GM21576 (cell line): ENCODE results near the gene SNAI3.
"Not testable (repeated sequence)": the region's sequence is repeated elsewhere in the genome, so short reads cannot be mapped to it uniquely, and the experiment has no call there.

Experiments used
- ATAC-seq: cut with Tn5 transposase; IDR thresholded peaks from one replicate; pipeline ENCODE4 v1.9.1; 2021; ENCODE audit warnings: mild to moderate bottlenecking, moderate library complexity; ENCODE audit not compliant: unreplicated experiment

Gene SNAI3

DNA sequence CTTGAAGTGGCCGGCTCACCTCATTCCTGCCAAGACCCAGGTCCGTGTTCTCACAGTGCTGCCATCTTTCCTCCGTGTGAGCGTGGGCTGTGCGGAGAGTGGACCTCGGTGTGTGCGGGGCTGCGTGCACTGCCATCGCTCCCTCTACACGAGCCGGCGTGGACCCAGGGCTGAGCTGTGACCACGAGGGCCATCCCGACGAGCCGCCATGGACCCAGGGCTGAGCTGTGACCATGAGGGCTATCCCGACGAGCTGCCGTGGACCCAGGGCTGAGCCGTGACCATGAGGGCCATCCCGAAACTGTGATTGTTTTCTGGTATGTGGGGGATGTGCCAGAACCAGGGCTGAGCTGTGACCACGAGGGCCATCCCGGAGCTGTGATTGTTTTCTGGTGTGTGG lies 14.5 kb downstream of the SNAI3 start:
- ATAC-seq: no peak

DNA sequence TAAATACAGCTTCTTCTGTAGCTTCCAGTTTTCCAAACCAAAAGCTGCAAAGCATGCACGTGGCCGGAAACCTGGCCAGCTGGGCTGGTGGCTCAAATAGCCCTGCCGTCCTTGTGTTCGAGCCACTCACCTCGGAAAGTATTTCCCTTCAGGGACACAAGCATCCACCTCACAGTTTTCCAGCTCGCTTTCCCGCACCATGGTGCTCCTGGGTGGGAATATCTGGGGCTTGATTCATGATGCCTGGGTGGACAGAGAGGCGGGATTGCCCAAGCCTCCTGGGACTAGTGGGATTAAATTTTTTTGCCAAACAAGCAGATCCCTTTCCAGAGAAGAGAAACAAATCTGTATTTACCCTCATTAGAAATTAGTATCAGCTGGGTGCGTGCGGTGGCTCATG lies 16.3 kb downstream of the SNAI3 start:
- no peak for ATAC-seq

DNA sequence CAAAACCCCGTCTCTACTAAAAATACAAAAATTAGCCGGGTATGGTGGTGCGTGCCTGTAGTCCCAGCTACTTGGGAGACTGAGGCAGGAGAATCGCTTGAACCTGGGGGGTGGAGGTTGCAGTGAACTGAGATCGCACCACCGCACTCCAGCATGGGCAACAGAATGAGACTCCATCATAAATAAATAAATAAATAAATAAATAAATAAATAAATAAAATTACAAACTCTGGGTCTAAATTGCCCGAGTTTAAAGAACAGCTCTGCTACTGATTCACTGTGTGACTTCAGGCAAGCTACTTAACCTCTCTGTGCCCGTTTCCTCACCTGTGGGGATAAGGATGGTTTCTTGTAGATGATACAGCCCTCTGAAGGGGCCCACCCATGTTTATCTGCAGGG lies 16.8 kb downstream of the SNAI3 start:
- not testable (repeated sequence) for ATAC-seq

DNA sequence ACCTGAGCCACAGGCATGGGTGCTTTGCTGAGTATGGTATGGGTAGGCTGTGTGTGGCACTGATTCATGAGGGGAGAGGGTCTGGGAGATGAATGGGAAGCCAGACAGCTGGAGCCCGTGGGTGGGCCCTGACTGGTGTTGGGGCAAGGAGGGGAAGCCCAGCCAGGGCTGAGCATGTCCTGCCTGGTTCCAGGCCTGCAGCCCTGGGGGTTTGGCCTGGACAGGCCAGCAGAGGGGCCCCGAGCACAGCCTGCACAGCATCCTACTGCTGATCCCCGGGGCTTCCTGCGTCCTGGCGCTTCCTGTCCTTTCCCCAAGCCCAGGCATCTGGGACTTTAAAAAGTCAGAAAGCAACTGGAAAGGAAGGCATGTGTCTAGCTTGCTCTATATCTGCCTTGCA lies 18.8 kb downstream of the SNAI3 start:
- ATAC-seq: no peak

DNA sequence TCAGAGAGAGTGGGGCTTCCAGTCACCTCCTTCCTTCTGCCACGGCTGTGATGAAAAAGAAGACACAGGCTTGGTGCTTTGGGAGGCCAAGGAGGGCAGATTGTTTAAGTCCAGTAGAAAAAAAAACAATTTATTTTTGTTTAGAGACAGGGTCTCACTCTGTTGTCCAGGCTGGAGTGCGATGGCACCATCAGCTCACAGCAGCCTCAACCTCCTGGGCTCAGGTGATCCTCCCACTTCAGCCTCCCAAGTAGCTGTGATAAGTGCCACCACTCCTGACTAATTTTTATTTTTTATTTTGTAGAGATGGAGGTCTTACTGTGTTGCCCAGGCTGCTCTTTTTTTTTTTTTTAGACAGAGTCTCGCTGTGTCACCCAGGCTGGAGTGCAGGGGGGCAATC lies 20.7 kb downstream of the SNAI3 start:
- ATAC-seq: no peak

DNA sequence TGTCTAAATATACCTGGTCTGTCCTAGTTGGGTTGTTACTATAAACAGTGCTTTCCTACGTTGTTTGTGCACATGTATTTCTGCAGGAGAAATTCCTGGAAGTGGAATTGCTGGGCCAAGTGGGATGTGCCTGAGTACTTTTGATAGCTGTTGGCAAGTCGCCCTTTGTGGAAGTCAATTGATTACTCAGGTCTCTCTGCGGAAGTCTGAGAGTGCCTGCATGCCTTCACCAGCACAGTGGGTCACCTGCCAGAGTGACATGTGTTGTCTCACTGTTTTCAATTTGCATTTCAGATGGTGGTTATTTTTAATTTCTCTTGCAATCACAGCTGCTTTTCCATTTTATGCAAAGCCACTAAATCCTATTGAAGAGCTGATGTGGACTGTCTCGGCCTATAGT lies 21.2 kb downstream of the SNAI3 start:
- ATAC-seq: no peak

DNA sequence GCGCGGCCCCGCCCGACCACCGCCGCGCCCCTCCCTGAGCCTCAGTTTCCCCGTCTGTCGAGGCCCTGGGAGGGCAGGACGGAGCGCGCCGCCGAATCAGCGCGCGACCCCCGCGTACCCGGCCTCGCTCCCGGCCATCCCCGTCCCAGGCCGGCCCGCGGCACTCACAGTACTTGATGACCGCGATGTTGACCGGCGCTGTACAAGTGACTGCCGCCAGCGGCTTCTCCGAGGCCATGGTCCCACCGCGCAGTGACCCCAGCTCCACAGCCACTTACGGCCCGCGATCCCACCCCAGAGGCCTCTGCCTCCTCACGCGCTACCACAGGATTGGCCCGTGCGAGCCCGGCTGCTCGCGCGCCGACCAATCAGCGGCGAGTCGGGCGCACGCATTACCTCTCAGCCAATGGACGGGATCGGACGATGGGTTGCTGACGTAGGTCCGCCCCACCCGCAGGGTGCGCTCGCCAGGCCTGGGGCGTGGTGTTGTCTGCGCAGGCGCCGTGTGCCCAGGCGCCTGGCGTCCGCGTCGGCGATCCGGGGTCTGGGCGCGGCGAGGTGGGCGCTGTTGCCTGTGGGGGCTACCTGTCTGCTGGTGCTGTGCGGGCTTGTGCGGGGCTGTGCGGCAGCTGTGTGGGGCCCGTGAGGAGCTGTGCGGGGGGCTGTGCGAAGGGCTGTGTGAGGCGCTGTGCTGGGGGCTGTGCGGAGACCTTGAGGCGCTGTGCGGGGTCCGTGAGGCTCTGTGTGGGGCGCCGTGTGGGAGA lies 23.3 kb downstream of the SNAI3 start, which contains the start of gene MVD:
MVD (minus strand) TSS at position 249 of the 764 bp plus-strand sequence; CDS start at position 238, 11 bp downstream.
- peak; percentile 93 for ATAC-seq

DNA sequence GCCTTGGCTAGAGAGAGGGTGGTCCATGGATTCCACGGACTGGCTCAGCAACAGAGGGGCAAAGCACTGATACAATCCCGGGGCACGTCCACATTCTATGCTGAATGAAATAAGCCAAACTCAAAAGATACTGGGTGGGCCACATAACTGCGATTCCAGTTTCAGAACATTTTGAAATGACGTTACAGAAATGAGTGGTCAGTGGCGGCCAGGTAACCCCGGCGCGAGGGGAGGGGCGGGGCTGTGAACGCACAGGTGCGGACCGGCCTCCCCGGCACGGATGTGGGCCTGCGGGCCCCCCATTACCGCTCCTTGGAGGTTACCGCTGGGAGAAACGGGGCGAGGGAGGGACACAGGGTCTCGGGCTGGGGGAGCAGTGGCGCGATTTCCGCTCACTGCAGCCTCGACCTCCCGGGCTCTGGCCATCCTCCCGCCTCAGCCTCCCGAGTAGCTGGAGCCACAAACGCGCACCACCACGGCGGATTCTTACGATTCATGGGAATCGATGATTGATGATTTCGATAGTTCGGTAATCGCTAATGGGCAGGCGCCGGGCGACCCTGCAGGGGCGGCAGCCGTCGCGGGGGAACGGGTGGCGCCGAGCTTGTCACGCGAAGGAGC lies 24.0 kb downstream of the SNAI3 start:
- ATAC-seq: no peak

DNA sequence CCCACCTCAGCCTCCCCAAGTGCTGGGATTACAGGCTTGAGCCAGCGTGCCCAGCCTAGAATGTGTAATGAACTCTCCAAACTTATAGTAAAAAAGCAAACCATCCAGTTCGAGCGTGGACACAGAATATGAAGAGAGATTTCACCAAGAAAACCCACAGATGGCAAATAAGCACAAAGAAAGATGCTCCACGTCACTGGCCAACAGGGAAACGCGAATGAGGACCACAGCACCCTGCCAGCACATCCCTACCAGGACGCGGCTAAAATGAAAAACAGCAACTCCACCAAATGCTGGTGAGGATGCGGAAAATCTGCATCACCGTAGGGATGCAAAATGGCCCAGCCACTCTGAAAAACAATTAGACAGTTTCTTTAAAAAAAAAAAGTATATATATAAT lies 24.8 kb downstream of the SNAI3 start:
- ATAC-seq: no peak

DNA sequence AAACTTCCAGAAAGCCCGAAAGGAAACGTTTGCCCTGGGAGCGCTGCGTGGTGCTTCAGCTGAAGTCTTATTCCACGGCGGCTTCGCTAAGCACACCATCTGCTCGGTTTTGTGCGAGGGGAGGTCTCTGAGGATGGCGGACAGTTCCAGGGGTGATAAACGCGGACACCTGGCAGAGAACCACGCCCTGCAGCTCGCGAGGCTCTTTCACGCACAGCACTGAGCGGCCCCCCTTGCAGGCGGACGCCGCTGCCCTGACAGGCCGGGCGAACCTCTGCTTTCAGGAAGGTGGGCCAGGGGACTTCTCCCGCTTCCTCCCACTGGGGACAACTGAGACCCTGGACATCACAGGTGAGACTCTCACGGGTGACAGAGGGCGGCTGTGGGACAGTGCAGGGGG lies 27.1 kb downstream of the SNAI3 start:
- no peak for ATAC-seq

DNA sequence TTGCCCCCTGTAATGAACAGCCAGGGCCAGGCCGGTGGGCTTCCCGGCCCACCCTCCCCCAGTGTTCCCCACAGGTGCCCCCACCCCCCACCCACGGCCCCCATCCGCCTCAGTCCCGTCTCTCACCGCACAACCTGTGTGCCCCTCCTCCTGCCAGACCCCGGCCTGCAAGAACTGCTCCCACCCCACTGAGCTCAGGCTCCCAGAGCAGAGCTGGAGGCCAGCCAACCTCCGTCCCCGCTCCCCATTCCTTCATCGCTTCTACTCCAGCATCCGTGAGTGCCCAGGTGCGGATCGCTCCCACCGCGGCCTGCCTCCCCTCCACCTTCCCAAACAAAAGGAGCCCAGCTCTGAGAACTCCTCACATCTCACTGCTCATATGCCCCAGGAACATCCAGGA lies 27.6 kb downstream of the SNAI3 start:
- no peak for ATAC-seq

DNA sequence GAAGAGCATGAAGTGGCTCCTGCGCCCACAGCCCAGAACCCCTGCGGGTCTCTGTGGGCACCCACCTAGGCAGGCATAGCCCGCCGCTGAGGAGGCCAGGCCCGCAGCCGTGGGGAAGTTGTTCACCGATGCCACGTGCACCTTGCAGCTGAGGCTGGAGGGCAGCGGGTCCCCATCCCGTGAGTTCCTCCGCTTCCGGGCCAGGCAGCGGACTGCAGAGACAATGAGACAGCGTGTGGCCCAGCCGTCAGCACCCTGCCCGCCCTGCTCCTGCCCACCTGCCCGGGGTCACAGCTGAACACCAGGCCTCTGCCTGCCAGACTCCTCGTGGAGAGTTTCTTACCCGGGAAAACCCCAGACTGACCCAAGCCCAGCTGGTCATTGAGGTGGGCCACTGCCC lies 28.9 kb downstream of the SNAI3 start:
- ATAC-seq: no peak

DNA sequence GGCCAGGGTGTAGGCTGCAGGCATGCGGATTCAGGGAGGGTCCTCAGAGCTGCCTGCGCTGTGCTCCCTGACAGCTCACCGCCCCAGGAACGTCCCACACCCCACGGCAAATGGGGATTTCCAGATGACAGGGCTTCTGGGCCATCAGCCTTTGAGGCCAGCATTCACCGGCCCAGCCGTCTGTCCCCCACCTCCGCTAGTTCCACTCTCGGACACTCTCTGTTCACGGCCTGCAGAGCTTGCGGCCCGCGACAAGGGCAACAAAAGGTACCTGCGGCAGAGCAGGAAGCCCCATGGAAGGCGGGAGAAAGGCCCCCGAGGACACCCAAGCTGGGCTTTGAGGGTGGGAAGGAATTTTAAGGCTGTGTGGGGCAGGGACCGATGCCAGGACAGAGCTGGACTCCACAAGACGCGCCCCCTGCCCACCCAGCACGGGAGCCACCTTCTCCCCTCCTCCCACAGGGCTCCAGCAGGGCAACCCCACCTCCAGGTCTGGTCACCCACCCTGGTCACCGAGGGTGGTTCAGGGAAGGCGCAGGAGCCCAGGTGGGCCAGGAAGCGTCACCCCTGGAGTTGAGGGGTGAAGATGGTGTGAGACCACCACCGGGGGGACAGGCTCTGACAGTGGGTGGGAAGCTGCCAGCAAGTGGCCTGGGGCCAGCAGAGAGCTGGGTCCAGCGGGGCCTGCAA lies 29.9 kb downstream of the SNAI3 start:
- no peak for ATAC-seq

DNA sequence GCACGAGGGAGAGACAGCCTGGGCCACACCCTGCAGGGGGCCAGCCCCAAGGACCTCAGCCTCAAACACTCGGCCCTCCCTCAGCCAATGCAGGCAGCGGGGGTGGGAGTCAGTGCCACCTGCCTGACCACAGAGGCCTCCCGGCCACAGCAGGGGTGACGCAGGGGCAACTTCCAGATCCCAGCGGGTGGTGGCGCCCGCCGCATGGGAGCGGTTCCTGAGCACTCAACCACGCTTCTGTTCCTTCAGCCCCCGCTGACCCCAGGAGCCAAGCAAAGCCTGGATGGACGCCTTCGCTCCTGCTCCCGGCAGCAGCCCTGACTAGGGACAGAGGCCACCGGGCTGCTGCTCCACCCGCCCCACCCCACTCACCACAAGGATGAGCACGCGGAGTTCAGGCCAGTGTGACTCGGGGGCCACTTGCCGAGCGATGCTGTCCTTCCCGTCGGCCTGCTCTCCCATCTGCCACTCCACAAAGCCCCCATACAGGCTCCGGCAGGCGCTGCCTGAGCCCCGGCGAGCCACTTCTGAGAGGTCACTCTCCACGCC lies 30.5 kb downstream of the SNAI3 start:
- no peak for ATAC-seq

DNA sequence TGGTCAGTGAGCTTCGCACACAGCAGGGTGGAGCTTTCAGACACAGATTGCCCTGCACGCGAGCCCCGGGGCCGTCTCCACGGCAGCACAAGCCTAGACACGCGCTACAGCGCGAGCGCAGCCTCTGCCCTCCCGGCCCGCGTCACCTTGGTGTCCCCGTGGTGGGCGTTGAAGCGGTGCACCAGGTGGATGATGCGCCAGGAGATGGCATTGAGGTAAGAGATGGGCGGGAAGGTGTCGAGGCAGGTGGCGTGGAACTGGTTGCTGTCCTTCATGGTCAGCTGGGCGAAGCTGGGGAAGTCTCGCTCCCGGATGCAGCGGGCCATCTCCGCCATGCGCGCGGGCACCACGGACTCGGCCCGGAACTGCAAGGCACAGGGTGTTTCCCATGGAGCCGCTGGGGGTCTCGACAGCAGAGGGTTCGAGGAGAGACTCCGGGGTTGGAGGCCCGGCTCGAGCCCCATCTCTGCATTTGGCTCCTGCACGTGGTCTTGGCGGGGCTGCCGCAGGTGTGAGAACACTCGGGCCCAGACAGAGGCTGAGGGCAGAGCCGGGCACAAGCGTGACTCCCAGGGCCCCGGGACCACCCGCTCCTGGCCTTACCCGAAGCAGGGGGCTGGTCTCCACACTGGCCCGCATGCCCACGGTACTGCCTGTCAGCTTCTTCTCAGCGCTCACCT lies 31.1 kb downstream of the SNAI3 start:
- no peak for ATAC-seq

DNA sequence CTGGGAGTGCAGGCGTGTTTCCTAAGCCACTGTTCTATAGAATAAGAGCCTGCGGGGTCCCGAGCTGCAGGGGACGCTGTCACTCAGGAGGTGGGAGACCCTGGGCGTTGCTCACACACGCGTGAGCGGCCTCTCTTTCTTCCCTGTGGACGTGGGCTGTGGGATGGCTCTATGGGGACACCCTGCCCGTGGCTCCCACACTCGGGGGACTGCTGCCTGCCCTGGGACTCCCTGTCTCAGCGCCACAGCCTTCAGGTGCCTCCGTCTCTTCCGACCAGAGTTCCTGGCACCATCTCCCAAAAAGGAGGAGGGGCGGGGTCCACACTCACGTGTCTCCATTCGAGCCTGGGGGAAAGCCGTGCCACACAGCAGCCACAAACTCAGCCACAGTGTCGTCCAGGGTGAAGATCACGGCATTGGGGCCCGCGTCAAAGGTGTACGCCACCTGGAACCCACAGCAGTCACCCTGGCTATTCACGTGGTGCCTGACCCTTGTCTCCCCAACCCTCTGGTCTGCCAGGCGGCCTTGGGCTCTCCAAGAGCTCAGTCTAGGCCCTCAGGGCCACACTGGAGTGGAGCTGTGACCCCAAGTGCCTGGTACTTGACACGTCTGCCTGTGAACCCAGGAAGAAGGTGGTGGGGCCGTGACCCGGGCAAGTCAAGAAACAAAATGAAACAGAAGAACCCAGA lies 31.8 kb downstream of the SNAI3 start:
- ATAC-seq: no peak

DNA sequence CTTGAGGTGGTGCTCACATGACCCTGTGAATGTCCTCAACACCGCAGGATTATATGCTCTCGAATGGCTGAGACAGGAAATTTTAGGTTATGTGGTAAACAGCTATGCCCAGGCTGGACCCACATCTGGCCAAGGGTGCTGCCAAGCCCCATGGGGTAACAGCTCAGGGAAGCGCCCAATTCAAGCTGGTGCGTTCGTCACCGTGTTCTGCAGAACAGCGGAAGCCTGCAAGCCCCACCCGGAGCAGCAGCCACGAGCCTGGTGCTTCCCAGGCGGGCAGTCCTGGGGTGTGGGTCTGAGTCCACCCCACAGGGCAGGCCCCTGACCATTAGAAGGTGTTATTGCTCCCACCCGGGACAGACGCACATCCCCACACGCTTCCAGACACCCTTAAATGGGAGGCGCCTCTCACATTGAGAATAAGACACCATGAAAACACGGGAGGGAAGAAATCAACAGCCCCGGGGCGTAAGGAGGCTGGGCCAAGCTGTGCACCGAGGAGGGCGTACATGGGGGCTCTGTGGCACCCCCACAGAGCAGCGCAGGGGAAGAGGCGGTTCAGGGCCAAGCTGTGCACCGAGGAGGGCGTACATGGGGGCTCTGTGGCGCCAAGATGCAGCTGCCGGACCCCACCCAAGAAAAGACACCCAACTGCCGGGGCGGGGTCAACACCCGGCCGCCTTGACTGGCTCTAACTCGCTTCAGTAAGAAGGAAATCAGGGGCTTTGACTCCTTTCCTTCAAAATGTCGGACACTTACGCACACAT lies 32.5 kb downstream of the SNAI3 start:
- ATAC-seq: no peak

DNA sequence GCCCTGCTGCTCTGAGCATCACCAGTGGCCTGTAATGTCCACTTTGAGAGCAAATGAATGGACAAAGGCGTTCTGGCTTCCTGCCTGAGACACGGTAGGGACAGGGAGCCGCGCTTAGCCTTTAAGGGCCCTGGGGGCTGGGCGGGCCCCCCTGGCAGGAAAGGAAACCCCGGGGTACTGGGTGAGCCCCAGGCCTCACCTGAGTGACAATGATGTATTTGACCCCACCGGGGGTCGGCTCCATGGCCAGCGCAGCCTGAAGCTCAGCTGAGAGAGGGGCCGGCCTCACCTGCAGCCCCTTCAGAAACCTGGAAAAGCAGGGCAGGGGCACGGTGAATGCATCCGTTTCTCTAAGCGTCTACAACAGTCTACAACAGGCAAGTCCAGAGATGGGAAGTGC lies 33.2 kb downstream of the SNAI3 start:
- no peak for ATAC-seq

DNA sequence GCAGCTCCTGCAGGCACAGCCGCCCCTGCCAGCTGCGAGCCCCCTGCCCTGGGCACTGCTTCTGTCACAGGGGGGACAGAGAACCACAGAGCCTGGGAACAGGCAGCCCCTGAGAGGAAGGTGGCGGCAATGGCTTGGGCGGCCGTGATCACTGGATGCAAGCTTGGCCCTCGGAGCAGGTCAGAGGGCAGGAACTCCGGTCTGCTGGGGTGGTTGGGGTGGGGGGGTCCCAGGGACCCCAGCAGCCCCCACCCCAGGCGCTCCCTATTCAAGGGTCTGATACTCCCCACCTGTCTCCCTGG lies 33.6 kb downstream of the SNAI3 start:
- ATAC-seq: no peak
